ENCODE measurements around the gene KIAA1614.

The KIAA1614 gene, protein sequence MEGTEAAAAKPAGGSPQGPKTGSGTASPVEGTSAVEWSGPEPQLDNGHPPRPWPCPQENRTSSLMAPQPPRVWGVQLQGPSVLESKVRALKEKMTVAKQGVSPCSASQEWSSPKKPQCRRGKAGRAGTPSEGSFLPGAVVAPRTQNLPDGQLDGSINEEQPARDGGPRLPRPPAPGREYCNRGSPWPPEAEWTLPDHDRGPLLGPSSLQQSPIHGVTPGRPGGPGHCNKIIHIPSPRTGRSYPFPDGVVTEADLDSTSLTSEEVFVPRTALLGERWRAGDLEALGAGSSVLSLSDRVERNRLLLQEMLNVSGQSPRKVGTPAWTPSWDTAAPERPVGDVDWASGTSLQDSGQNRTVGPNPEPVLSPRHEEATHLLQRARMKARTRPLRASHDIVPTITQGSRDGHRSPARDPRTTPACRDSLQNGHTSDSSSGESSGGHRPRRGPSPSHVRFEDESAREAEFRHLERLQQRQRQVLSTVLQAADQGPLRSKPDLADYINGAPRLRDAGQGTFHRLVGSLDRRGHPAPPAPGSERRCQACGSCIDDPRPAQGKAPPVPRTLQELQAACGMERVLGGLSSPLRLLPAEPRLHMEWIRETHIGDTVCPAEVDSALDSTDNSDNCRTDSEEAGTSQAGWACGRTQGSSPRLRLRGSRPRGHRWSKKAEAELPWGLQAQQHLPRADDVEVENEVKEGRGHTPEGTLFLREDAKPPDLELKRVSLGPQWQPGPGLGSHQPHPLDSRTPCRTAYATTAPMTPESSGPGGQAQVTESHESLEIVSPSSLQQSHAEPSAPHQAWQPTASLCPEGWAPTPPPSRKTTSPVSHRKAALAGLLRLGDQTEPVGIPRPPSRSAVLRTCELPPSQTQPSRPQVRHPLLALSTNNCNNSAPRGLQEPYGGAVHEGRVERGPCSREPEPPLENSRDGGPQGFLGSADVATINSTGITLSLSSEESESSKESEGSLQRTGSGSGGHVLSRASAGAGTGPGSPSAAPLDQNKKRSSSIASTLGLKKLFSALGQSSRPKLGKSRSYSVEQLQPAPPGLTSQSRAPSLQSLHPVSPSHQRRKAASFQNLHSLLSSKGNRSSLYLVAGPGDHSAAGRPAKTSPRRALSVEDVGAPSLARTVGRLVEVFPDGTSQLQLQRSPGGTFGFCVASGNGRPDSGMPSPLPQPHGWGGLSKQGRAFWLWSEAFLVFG

DNA sequence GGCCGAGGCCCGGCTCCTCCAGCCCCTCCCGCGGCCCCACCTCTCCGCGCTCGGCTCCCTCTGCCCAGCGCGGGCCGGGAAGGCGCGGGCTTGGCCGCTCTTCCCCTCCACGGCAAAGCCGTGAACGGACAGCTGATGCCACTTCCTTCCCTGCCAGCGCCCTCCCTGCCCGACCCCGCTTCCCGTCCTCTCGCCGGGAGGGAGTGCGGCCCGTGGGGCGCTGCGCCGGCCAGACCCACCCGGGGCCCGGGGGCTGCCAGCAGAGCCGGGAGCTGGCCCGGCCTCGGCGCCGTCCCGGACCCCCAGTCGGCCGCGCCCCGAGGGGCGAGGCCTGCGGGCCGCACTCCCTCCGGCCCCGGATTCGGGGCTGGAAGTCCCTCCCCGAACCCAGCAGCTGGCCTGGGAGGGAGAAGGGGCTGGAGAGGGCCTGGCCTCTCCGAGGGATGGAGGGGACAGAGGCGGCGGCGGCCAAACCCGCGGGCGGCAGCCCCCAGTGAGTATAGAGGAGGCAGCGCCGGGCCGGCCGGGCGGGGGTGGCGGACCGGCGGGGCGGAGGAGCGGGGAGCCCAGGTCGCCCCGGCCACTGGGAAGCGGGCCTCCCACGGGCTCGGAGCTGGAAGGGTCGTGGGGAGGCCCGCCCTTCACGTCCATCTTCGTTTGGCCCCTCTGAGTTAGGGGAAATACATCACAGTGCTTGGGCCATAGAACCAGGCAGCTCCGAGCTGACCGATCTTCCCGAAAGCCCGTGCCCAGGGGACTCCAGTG is at the start of gene KIAA1614:
Gene KIAA1614, plus strand, starts transcription at position 97 of the 765 bp plus-strand sequence. Its CDS starts 347 bp downstream, at position 444.
- DNase-seq, result peak; percentile 82

DNA sequence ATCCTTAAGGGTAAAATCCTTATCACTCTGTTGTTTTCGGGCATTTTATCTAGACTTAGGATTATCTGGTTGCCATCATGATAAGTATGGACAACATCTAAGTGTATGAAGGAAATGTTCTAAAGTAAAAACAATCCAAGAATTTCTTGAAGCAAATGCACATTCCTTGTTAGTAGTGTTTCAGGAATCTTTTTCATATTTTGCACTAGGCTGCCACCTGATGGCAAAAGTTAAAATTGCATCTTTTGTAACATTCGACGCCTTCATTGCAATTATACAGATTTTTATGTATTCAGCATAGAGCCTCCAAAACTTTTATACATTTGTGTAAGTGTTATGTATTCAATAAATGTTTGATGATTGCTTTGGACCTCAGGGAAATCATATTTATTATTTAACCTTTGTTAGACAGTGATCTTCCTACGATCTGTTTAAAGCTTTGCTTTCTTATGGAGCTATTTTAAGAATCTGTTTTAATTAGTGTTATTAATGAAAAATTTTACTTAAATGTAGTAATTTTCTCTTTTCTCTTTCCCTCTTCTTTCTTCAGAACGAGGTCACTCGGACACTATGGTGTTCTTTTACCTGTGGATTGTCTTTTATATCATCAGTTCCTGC is 49.4 kb upstream of the KIAA1614 start:
- DNase-seq, result no peak

DNA sequence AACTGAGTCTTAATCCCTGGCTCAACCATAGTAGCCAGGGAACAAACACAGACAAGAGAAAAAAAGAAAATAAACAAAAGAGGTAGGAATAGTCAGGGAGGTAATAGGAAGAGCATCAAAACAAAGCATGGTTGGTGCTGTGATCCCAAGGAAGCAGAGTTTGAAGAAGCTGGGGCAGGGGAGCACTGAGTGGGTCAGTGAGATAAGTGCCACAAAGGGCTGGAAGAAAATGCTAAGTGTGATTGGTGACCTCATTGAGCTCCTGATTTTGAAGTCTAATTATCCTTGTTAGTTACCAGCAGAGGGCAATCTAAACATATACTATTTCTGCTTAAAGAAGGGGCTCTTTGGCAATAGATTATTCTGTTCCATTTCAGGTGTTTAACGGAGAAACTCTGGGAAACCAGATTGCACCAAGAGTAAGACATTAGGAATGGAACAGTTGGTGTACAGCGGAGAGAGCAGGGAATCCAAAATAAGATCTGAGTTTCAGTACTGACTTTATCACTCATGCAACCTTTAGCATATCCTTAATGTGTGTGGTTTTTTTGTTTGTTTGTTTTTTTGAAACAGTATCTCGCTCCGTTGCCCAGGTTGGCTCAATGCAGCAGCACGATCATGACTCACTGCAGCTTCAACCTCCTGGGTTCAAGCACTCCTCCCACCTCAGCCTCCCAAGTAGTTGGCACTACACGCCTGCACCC is 30.7 kb upstream of the KIAA1614 start:
- no peak for DNase-seq

DNA sequence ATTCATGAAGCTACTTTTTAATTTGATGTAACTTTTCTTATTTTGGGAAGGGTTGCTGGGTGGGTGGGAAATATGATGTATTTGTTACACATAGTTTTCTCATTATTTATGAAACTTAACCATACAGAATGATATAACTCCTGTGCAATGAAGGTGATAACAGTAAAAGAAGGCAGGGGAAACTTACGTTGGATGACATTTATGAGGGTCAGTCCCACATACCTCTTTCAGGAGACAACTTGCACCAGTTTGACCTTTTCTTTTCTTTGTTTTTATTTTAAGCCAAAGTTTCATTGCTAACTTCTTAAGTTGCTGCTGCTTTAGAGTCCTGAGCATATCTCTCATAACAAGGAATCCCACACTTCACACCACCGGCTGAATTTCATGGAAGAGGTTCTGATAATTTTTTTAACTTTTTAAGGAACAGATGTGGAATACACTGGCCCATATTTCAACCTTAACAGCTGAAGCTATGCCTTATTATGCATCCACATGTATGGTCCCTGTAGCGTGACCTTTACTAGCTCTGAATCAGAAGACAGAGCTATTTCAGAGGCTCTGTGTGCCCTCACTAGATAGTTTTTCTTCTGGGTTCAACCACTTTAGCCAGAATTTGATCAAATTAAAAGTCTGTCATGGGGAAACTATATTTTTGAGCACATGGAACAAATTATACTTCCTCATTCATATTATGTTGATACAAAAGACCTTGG is 28.0 kb upstream of the KIAA1614 start:
- no peak for DNase-seq

DNA sequence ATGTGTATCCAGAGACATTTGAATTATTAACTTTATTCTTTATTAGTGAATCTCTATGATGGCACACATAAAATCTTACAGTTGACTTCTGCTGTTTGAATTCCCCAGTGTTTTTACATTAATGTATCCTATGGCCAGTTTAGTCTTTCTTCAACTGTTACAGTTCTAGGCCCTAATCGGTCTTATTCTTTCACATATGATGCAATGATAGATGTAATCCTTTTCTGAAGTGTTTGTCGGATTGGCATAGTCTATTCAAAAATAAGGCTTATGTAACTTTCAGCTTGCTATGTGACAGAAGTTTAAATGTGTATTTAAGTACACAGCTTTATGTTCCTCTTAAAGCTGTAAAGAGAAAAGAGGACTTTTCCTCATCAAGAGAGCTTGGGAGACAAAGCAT is 26.4 kb upstream of the KIAA1614 start:
- no peak for DNase-seq

DNA sequence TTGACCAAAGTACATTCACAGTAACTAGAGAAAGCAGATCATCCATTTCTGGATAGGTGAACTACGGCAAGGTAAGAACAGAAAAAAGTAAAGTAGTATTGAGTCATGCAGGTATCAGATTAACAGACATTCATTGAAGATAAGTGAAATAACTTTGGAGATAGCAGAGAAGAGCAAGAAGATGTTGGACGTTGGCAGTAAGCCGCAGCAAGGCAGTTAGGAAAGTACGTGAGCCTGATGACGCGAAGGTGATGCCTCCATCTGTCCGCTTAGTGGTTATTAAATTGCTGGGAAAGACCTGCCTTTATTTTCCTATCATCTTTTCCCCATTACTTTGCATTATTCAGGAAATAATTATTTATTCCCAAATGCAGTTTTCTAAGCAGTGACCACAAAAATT is 24.9 kb upstream of the KIAA1614 start:
- DNase-seq, result no peak

DNA sequence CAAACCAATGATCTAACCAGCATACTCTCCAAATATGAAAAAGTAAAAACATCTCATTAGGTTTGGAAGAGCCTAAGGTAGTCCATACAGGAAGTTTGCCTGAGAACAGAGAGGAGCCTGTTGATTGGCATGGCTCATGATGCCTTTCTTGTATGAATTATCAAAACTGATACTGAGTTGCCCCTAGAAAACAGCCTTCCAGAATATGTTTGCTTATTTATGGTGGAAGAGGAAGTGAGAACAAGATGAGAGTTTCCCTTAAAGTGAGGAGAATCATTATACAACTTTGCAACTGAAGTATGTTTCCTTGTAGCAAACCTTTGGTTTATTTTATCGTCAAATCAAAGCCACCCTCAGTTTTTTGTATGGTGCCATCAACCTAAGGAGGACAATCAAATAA is 23.8 kb upstream of the KIAA1614 start:
- no peak for DNase-seq

DNA sequence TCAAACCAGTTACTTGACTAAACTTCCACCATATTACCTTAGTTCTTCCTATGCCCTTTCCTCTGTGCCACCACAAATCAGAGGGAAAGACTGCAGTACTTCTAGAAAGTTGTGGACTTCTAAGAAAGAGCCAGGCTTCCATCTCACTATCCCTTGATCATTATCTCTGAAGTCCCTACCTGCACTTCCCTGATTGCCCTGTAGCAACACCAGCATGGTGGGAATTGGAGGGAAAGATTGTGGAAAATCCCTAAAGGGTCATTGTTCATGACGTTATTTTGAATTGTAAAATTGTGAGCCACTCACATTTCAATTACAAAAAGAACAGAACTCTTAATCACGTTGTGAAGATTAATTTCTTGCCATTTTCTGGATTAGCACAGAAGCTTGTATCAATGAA is 23.4 kb upstream of the KIAA1614 start:
- no peak for DNase-seq

DNA sequence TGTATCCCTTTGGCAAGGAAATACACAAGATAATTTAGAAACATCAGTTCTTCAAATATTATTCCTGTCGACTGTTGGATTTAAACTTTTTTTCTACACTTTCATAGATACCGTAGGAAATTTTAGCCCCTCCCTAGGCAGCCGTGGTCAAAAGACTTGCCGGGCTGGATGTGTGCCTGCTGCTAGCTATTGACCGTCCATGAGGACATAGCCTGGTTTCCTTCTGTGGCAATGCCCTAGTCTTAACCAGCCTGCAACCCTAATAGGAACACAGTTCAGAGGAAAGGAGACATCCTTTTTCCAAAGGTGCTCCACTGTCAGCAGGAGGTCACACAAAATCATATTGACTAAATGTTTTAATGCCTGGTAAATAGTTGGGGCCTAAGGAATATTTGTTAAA is 20.4 kb upstream of the KIAA1614 start:
- no peak for DNase-seq

DNA sequence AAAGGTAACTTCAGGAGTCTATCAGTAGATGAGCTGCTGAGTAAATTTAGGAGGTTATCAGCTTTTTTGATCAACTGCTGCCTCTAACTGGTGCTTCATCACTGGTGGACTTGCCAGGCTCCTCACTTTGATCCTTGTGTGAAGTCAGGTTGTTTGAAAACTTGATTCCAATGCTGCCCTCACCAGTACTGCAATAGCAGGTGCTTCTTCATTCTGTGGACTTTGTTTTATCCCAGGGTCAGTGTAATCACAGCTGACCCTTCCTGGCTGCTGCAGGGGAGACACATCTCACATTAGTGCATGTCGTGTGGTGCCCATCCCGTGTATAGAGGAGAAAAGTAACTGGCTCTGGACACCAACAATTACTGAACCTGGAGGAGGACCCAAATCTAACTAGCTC is 20.0 kb upstream of the KIAA1614 start:
- DNase-seq, result no peak

DNA sequence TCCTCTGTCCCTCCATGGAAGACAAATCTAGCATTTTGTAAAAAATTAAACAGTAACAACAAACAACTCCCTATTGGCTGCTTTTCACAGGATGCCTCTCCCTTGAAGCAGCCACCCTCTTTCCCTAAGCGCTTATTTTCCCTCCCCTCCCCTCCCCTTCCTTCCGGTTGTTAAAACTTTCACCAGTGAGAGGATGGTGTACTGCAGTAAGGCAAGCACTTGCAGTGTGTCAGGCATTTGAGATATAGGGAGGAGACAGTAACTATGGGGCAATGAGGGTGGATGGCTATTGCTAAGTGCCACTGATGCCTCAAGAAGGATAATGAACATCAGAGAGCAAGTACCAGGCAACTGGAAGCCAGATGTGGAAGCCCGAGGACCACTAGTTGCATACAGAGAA is 19.1 kb upstream of the KIAA1614 start:
- DNase-seq, result no peak

DNA sequence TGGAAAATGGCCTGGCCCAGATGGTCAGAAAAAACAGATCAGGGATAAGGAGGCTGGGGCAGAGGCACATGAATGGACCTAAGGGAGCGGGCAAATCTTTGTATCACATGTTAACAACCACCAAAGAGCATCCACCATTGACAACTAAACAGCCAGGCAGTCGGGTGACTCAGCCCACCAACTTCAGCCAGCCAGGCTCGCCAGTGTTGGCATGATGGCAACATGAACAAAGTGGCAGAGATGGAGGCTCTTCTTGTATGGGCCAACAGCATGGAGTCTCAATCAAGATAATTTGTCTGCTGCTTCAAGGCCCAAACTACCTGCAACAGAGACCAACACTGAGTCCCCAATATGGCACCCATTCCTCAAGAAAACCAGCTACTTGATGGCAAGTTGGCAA is 16.5 kb upstream of the KIAA1614 start:
- DNase-seq, result no peak

DNA sequence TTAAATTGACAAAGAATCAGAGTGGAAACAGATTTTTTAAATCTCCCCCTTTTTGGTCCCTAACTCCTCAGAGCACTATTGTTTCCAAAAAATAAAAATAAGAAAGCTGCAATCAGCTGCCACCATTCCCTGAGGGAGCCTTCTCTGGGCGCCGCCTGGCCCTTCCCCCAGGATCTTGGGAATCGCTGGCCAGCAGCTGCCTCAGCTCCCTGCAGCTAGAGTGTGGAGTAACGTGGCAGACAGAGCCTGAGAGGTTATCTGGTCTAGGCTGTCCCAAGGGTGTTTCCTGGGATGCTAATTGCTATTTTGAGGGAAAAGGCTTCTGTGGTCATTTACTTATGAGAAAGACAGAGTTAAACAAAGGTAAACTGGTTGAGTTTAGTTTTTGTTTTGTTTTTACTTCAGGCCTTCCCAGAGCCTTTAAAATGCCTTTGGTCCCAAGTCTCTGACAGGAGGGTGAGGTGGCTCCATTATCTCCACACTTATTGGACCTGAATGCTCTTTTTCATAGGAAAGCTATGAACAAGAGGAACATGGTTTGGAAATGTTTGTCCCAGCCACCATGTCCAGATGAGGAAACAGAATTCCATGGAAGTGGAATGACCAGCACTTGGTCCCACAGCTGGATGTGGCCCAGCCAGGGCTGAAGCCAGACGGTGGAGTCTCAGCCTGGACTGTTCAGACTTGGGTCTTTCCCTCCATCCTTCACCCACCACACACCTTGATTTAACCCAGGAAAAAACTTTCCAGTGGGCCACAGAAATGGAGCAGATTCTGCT is 14.1 kb upstream of the KIAA1614 start:
- DNase-seq, result no peak

DNA sequence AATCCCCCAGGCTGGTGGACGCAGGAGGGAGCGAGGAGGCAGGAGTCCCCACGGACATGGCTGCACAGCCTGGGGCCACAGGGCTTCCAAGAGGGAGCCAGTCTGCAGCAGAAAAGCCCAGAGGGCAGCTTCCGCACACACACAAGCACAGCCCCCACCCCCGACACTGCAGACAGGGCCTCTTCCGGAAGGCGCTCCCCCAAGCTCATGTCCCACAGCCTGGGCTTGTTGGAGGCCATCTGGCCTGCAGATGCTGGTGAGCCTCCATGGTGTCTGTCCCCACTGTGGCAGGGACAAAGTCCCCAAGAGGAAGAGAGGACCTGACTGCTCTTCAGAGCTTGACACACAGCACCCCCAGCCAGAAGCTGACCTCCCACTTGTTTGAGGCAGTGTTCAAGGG is 13.4 kb upstream of the KIAA1614 start:
- no peak for DNase-seq

DNA sequence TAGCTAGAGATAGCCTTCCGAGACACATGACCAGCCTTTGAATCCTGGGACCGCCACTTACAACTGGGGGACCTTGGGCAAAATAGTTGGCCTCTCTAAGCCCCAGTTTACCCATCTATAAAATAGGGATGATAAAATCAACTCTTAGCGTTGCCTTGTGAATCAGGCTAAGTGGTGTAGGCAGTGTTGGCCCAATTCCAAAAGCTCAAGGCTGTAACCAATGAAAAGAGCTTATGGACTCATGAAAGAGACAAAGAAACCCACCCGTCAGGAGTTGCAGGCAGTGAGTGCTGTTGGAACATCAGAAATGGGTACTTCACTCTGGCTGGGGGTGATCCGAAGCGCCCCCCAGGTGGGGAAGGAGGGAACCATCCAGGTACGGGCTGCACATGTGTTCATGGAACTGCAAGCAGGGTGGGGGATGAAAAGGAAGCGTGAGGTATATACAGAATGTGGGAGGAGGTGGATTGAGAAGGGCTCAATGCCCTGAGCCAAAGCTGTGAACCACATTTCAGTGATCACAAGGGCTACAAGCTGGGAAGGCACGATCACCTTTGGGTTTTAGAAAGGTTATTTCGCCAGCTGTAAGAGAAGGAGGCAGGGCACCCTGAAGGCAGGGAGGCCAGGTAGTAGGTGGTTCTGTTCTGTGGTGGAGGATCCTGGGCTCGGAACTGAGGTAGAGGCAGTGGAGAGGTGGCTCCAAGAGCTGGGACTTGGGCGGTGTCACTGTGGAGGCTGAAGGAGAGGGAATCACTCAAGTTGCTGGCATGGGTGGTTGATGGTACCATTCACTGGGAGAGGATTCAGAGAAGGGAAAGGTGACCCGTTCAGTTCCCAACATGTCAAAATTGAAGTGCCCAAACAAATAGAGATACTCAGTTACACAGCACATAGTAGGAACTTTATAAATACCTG is 11.4 kb upstream of the KIAA1614 start:
- no peak for DNase-seq

DNA sequence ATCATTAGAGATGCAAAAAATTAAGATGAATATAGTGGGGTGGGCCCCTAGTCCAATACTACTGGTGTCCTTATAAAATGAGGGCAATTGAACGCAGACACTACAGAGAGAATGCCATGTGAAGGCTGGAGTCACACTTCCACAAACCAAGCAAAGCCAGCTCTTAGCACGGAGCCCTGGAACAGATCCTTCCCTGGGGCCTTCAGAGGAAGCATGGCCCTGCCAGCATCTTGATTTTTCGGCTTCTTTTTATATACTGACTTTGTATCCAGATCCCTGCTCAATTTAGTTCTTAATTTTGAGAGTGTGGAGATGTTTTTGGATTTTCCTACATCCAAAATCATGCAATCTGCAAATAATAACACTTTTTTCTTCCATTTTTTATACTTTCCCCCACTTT is 10.2 kb upstream of the KIAA1614 start:
- DNase-seq, result no peak

DNA sequence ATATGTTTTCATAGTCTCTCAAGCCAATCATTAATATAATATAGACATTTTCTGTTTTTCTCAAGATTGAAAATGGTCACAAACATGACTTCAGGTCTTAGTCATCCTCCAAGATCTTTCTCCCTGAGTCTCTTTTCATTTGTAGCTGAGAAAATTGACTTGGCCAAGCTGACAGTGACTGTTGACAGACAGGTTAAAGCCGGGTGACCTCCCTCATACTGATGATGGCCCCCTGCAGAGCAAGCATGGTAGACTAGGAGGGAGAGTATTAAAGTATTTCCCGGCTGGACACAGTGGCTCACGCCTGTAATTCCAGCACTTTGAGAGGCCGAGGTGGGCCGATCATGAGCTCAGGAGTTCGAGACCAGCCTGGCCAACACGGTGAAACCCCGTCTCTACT is 6.8 kb upstream of the KIAA1614 start:
- DNase-seq, result no peak

DNA sequence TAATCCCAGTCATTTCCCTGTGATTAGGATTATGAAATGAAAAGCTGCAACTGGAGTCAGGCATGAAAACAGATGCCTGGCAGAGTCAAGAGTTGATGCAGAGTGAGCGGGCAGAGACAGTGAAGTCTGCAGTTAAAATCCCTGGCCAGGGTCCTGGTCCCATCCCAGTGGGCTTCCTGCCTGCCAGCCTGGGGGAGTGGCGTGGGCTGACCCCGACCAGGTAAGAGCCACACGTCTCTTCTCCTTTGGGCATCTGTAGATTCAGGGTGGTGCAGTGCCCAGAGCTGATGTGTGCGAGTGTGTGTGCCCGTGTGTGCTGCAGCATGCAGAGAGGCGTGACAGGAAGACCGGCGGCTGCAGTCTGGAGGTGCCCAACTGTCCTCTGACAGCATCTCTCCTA is 6.2 kb upstream of the KIAA1614 start:
- no peak for DNase-seq

All from left hindlimb (tissue), 1 donor.